ENCODE data around the gene HIVEP3.

HIVEP3 gene

DNA sequence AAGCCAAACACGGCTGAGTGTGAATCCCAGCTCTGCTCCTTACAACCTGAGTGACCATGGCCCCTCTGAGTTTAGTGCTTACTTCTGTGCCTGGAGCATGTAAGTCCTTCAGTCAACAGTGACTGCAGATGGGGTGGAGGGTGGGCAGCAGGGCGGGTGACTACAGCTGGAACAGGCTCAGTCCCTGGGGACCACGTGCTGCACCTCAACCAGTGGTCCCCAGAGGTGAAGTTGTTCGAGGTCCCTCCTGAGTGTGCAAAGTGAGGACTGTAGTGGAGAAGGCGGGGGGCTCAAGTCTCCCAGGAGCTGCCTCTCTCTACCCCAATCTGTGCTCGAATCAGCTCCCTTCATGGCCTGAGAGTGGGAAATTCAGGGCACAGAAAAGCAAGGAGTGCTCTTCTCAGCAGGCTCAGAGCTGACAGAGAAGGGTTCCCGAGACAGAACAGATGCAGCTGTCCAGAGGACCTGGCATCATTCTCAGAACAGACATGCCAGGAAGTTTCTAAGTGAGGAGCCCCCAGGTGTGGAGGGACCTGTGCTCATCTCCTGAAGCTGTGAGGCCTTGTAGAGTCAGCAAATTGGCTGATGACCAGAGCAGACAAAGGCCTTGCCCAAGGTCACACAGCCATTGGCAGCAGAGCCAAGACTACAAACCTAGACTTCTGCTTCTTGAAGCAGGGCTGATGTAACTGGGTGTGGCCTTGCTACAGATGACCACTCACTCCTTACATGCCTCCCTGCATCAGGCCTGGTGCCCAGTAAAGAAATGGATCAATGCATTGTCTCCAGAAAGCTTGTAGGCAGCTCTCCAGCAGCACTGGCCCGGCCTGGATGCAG, 372.5 kb downstream of the HIVEP3 start:
- in situ Hi-C loops (cut with HindIII; ENCODE audit: low sequenced_read_pairs), result no loop called here

DNA sequence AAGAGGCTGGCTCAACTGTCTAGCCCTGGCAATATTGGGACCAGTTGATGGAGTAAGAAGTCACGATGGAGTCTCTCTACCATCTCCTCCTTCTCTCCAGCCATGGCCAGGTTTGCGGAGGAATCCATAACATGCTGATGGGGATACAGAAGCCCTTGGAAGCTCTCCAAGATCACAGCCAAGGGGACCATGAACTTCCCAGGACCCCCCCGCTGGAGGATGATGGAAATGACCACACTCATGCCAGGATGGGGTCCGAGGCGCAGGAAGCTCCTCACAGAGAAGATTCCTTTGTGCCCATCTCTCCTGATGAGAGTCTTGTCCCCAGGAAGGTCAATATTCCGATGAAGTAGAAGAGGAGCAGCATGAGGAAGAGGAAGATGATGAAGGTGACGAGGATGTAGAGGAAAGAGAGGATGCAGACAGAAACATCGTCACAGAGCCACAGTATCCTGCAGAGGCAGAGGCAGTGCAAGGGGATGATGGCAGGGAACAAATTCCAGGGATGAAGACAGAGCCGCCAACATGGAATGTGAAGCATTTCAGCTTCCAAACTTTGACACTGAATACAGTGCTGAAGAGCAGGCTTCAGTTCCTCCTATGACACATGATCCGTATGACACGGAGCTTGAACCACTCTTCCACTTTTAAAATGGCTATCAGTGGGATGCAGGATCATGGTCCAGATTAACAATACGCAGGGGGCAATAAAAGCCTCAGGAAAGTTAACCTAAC, 376.4 kb downstream of the HIVEP3 start:
- in situ Hi-C loops (cut with HindIII; ENCODE audit: low sequenced_read_pairs), result loop anchor here (5.0 kb wide), 1 partner anchor 65 kb away; no protein-coding TSS in a partner anchor

DNA sequence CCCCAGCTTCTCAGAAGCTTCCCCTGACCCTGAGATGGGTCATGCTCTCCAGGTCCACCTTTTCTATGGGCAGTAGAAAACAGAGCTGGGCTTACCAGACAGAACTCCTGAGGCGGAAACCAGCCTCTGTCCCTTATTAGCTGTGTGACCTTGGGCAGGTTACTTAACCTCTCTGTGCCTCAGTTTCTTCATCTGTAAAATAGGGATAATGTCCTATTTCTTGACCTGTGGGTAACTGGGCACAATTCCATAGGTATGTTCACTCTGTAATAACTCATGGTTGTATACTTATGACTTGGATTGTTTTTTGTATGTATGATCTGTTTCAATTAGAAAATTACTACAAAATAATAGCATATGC, 377.1 kb downstream of the HIVEP3 start:
- in situ Hi-C loops (cut with HindIII; ENCODE audit: low sequenced_read_pairs), result loop anchor here (5.0 kb wide), 1 partner anchor 64 kb away; no protein-coding TSS in a partner anchor

DNA sequence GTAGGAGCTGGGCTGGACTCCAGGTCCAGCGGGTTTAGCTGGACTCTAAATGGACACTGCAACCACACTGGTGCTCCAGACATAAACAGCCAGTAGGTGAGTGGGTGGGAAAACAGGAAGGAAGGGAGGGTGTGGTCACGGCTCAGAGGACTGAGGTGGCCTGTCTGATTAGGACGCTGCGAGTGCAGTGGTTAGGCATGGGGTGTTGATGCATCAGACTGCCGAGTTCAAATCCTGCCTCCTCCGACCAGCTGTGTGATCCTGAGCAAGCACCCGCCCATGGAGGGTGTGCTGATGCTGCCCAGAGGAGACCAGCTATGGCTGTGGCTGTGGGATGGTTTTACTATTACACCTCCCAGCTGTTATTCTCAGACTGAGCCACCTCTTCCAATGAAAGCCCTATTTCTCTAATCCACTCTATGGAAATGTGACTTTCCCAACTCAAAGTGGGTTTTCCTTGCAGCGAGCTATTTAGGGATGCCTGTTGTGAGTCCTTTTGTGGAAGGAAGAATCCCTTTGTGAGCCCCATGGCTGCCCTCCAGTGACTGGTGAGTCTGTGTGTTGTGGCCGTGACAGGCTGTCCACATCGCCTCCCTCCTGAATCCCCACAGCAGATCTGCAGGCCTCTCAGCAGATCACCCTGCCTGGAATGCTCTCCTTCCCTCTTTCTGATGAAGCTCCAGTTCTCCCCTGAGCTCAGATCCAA, 377.7 kb downstream of the HIVEP3 start:
- in situ Hi-C loops (cut with HindIII; ENCODE audit: low sequenced_read_pairs), result loop anchor here (5.0 kb wide), 1 partner anchor 64 kb away; no protein-coding TSS in a partner anchor

DNA sequence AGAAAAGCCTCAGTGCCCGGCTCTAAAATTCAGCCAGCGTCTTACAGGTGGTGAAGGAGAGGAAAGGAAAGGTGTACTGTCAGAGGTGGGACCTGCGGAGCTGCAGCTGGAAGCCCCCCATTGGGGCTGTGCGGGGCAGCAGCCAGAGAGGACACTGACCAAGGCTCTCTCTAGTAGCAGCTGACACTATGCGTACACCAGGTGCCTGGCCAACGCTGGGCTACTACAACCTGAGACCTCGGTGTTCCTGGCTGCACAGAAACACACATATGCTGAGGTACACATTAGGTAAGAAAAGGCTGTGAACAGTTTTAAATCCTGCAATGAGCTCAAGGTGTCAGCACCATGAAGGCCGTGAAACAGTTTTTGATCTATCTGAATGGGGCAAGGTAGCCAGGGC, 378.7 kb downstream of the HIVEP3 start:
- in situ Hi-C loops (cut with HindIII; ENCODE audit: low sequenced_read_pairs), result loop anchor here (5.0 kb wide), 1 partner anchor 63 kb away; no protein-coding TSS in a partner anchor

DNA sequence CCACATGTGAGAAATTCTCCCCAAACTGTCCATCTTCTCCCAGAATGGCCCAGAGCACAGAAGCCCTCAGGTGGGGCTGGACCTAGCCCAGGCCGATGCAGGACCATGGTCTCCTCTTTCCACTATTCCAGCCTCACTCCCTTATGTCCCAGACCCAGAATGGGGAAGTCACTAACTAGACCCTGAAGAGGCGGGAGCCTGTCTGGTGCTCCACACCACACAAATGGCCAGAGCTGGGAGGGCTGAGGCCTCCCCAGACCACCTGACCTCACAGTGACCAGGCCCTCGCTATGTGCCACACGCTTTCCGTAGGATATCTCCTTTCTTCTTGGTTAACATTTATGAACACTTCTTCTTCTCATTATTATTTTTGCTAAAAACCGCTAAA, 379.3 kb downstream of the HIVEP3 start:
- in situ Hi-C loops (cut with HindIII; ENCODE audit: low sequenced_read_pairs), result no loop called here

DNA sequence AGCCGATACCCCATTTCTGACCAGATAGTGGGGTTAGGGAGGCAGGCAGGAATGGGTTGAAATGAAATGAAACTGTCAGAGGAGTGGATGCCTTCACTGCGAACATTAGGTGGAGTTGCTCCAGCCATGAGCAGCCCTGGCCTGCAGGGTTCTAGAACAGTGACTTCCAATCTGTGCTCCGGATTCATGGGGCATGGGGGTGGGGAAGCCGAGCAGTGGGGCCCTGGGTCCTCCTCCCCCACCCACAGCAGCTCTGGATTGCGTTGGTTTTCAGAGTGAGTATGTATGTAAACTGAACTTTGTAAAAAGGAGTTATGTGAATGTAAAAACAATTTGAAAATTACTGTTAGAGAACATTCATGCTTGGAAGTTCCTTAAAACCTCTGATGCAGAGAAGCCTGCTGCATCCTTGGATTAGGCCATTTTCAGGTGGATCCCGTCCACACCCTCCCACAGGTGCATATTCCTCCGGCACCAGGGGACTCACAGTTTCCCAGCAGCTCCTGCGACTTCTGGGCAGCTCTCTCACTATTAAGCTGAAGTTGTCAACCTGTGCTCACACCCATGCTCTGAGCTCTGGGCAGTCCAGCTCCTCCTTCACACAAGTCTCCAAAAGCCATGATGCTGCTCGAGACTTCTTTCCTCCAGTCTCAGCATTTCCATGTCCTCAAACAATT, 379.8 kb downstream of the HIVEP3 start:
- in situ Hi-C loops (cut with HindIII; ENCODE audit: low sequenced_read_pairs), result no loop called here

DNA sequence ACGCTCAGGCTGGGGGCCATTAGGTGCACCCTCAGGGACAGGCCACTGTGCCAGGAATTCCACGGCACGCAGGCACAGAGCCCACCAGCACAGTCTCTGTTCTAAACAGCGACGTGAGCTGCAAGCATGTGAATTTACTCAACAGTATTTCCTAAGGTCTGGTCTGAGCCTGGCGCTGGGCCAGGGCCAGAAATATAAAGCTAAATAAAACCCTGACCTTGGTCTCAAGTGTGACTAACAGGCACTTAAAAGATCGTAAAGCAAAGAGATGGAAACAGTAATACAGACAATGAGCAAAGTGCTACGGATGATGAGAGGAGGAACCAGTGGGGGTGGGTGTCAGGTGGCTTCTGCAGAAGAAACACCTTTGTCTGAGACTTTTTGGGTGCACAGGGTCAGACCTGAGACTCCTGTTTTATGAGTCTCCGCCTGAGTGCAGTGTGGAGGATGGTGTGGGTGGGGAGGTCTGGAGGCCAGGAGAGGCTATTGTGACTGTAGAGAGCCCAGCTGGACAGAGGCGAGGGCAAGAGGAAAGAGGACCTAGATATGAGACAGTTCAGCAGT, 380.9 kb downstream of the HIVEP3 start:
- in situ Hi-C loops (cut with HindIII; ENCODE audit: low sequenced_read_pairs), result no loop called here

DNA sequence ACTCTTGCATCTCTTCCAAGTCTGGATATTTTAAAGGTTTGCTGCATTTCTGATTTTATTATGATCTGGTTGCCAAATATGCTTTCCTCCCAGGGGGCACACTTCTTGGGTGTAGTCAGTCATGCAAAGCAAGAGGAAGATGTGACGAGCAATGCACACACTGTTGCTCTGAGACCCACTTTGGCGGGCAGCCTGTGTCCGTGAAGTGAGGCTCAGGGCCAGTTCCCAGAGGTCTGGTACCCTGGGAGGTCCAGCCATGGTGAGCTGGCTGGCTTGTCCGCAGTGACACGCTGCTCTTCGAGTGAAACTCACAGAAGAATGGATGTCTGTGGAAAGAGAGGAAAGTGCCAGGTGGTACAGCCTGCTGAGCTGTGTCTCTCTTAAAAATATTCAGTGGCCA, 381.5 kb downstream of the HIVEP3 start:
- in situ Hi-C loops (cut with HindIII; ENCODE audit: low sequenced_read_pairs), result no loop called here

DNA sequence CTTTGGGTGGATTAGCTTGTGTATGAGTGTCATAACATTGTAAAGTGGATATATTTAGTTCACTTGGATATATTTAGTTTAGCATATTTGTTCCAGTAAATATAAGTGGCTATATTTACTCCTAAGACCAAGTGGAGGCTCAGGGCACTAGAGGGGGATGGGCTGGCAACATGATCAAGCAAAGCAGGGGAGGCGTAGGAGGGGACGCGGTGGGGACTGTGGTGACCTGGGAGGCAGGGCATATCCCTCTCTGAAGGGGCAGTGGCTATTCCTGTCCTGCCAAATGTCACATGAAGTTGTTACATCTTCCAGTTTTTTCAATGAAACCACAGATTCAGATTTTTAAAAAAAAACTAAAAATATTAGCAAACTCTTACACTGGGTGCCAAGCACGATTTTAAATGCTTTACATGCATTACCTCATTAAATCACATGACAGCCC, 382.3 kb downstream of the HIVEP3 start:
- in situ Hi-C loops (cut with HindIII; ENCODE audit: low sequenced_read_pairs), result no loop called here

DNA sequence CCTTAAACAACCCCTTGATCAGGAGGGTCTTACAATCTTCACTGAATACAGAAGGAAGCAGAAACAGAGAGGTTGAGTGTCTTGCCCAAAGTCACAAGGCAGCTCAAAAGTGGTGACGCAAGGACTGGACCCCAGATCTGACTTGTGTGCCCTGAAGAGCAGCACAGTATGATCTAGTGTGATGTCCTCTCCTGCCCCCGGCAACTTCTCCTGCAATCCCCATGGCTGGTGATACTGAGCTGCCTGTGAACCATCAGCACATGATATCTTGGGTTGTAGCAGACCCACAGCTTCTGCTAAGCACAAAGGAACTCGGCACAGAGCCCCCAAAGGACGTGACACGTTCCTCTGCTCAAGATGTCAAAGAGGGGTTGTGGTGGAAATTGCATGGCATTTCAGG, 383.0 kb downstream of the HIVEP3 start:
- in situ Hi-C loops (cut with HindIII; ENCODE audit: low sequenced_read_pairs), result no loop called here

DNA sequence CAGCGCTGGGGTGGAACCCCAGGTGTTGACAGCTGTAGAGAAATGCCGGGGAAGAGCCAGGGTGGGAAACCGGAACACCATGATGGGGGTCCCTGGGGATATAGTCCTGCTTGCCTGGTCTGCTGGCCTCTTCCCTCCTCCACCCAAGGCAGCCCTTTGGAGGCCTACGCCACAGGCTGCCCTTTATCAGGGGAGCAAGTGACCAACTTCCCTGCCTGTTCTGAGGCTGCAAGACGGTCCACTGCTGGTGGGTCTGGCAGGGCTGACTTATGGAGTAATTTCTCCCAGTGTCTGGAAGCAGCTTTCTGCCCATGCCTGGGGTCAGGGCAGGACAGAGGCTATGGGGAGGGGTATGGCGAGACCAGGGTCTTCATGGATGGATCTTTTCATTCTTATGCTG, 383.4 kb downstream of the HIVEP3 start:
- in situ Hi-C loops (cut with HindIII; ENCODE audit: low sequenced_read_pairs), result no loop called here

DNA sequence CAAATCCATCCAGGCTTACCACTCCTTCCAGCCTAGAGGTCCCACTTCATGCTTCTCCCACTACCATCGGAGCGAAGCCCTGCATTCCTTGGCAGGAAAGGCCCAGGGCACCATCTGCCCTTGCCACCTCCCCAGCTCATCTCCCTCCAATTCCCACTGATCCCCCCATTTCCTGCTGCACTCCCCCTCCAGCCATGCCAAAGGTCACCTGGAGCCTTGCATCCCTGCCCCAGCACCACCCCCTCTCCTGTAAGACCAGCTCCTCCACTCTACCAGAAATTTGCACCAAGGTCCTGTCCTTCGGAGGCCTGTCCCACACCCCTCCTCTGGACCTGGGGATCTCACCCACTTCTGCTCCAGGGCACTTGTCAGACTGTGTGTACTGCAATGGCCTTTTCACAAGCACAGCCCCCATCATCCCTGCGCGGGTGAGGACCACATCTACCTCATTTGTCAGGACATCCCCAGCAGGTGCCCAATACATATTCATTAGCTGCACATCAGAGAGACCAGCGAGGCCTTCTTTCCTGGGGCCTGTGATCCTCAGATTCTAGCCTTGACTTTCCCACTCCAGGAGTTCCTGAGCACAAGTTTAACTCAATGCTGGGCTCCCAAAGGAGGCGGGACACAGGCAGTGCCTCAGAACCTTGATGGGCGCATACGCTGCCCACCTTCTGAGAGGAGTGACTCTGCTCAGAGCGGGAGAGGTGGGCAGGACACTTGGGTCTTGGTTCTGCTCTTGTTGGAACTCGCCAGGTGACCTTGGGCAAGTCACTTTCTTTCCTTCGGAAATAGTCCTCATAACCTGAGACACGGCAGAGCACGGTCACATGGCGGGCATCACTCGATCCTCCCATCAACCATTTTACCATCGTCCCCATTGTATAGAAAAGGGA, 384.3 kb downstream of the HIVEP3 start:
- in situ Hi-C loops (cut with HindIII; ENCODE audit: low sequenced_read_pairs), result no loop called here

DNA sequence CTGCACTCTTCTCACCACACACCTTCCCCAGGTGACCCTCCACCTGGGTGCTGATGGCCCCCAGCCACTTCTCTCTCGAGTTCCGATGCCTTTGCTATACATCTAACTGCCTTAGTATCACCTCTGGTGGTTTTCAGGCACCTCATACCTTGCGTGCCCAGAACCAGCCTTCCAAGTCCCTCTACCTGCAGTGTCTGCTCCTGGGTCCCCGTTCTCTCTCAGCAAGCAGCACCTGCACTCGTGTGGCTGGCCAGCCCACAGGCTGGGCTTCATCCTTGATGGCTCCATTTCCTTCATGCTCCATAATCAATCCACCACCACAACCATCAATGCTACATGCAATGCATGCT, 385.0 kb downstream of the HIVEP3 start:
- in situ Hi-C loops (cut with HindIII; ENCODE audit: low sequenced_read_pairs), result no loop called here

DNA sequence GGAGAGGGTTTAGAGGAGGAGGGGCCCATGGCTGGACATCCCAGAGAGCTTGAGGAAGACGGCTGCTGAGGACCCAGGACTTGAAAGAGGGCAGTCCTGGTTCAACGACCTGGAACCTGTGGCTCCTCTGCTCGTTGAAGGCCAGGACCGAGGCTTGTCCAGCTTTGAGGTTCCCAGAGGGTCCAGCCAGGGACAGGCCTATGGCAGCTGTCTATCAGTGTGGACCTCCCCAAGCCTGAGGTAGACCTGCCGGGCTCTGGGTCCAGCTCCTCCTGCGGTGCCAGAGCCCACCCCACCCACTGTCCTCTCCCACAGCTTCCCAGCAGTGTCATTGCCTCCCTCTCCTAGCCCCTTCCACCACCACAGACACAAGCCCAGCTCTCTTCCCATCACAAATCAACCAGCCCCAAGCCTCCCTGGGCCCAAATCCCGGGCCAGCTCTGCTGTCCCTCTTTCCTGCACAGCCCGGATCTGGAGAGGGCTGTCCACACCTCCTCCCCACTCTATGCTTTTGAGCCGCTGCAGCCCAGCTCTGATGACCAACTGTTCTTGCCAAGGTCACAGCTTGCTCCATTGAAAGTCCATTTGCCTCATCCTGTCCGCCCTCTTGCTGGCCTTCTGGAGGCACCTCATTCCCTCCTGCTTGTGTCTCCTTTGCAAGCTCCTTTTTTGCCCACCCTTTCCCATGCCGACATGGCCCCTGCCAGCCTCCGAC, 385.5 kb downstream of the HIVEP3 start:
- in situ Hi-C loops (cut with HindIII; ENCODE audit: low sequenced_read_pairs), result no loop called here

DNA sequence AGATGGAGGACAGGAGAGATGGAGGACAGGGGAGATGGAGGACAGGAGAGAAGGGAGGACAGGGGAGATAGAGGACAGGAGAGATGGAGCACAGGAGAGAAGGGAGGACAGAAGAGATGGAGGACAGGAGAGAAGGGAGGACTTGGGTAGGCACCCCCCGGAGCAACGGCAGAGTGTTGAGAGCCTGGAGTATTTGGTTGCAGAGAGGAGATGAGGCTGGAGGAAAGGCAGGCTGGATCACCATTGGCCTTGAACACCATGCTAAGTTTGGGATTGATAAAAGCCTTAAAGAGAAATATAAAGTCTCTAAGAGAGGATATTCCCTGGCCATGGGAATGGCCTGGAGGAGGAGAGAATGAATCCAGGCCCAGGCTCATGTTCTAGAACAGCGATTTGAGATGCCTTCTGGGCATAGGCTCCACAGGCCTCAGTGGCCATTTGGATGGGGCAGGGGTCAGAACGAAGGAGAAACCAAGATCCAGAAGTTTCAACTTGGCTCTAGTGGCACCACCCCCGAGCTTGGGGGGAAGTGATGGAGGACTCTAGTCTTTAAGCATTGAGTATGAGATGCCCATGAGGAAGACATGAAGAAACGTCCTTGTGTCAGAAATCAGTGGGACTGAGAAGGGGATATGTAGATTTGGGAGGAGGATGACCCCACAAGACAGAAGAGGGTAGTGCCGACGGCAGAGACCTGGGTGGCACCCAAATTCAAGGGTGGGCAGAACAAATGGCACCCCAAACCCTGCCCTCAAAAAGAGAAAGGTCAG, 386.3 kb downstream of the HIVEP3 start:
- in situ Hi-C loops (cut with HindIII; ENCODE audit: low sequenced_read_pairs), result no loop called here

DNA sequence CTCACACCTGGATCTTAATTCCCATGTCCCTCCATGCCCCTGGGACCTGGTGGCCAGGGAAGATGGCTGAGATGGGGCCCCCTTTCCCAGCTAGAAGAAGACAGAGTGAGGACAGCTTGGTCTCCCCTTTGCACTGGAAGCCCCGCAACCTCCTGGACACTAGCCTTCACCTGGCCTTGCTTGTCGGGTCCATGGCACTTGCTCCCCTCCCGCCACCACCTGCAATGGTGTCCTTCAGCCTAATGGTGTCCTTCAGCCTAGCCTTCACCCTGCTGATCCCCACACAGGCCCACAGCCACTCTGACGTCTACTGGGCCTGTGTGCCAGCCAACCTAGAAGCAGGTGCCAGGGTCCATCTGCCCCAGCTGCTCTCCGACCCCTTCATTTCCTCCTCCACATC, 388.3 kb downstream of the HIVEP3 start:
- in situ Hi-C loops (cut with HindIII; ENCODE audit: low sequenced_read_pairs), result no loop called here
